Esophagus squamous epithelium (tissue), 5 donors: ENCODE data around the gene CACNA1I. TPM values are rescaled to one million over a fixed set of nuclear protein-coding genes. Genes with fewer than 3 reads are reported as not detected.
A peak's percentile ranks its signal among the peaks of the same experiment; 100 is the strongest.

Source experiments
- DNase-seq: peaks from one replicate; lab custom pipeline; 2025; lab: John Stamatoyannopoulos, UW
- H3K27ac ChIP-seq, 4 donors: fragments of 200-600 bp; sonication (generic); one replicate each; pipeline ENCODE4 v1.5.1; 2016 to 2019; ENCODE audit warnings: mild to moderate bottlenecking in 1 of 4
- H3K27me3 ChIP-seq, 4 donors: fragments of 200-600 bp; sonication (generic); 1 replicate in 3 of 4; 2 replicates in 1 of 4; pipeline versions ENCODE4 v1.5.1 to v1.6.0; 2017 to 2021; ENCODE audit warnings: antibody characterized with exemption in 1 of 4
- H3K36me3 ChIP-seq, 3 donors: fragments of 200-600 bp; sonication (generic); one replicate each; pipeline ENCODE4 v1.5.1; 2016 to 2019
- H3K4me1 ChIP-seq, 3 donors: fragments of 200-600 bp; sonication (generic); one replicate each; pipeline ENCODE4 v1.5.1; 2017 to 2019
- H3K4me3 ChIP-seq, 4 donors: fragments of 200-600 bp; sonication (generic); 1 replicate in 3 of 4; 2 replicates in 1 of 4; pipeline ENCODE4 v1.5.1; 2016 to 2019; ENCODE audit warnings: mild to moderate bottlenecking in 2 of 4, moderate library complexity in 1 of 4
- H3K9me3 ChIP-seq, 3 donors: fragments of 200-600 bp; sonication (generic); one replicate each; pipeline ENCODE4 v1.5.1; 2016 to 2019
- POLR2A ChIP-seq, 4 donors: fragments of 450-650 bp; IDR thresholded peaks; one replicate each; pipeline ENCODE4 v1.6.1; 2017; ENCODE audit warnings: antibody characterized with exemption in 4 of 4, mild to moderate bottlenecking in 4 of 4, moderate library complexity in 3 of 4
- WGBS, 2 donors: methylation state at CpG; one replicate each; pipeline ENCODE4 v1.1.5; 2018; 5-methylcytosine and 5-hydroxymethylcytosine counted together
- intact Hi-C: fragments of 100-400 bp; cut with DNase I; formaldehyde crosslinking; loops from one replicate; pipeline ENCODE4 v1.15.0; 2022
- total RNA-seq, 4 donors: library from RNA; depleted of rRNA; stranded (reverse); fragments of >200 nt; gene quantifications; one replicate each; pipeline ENCODE4 v1.1.0, GENCODE V29; 2016
- TF ChIP-seq, protein P1 (sequence below), 6 experiments: fragments of 450-650 bp in 4 of 6; fragments of 200-600 bp in 2 of 6; sonication (generic) in 2 of 6; IDR thresholded peaks; one replicate each; pipeline ENCODE4 v1.5.1; 2016 to 2019; ENCODE audit warnings: antibody characterized with exemption in 6 of 6, mild to moderate bottlenecking in 4 of 6, moderate library complexity in 4 of 6
- donor health status: DM: yes; HTN: yes; CAD: no.

CACNA1I gene
- total RNA-seq, 4 donors from 2014 or later = 0.12 to 0.38 (median 0.20) TPM

DNA sequence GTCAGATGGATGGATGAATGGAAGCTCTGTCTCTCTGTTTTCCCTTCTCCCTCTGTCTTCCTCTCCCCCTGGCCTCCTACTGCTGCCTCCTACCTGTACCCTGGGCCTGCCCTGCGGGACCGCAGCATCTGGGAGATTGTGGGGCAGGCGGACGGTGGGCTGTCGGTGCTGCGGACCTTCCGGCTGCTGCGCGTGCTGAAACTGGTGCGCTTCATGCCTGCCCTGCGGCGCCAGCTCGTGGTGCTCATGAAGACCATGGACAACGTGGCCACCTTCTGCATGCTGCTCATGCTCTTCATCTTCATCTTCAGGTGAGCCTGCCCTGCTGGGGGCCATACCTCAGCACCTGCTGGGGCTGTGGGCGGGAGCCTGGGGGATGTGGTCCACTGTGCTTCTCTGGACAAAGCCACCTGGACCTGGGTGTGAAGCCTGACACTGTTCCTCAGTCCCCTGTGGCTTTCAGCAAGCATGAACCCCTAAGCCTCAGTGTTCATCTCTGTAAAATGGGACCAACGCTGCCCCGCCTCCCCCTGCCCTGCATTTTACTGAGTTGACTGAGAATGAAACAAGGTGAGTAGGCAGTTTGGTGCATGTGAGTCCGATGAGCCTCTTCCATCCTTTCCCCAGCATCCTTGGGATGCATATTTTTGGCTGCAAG, 88.4 kb downstream of the CACNA1I start:
- Histone ChIP-seq H3K4me3 (no peak overlapping the region), H3K27ac (no peak overlapping the region), H3K27me3 (peaks cover 4 to 97% (median 9%) of the 10 kb centered on the region in 4 donors), H3K4me1 (peaks cover 7 to 17% (median 10%) of the 10 kb centered on the region in 3 donors), H3K9me3 (no peaks in the 10 kb centered on the region), H3K36me3 (no peaks in the 10 kb centered on the region)
- no peak for TF ChIP-seq POLR2A (IDR thresholded peaks at IDR 0.05)
- TF ChIP-seq, protein P1, sequence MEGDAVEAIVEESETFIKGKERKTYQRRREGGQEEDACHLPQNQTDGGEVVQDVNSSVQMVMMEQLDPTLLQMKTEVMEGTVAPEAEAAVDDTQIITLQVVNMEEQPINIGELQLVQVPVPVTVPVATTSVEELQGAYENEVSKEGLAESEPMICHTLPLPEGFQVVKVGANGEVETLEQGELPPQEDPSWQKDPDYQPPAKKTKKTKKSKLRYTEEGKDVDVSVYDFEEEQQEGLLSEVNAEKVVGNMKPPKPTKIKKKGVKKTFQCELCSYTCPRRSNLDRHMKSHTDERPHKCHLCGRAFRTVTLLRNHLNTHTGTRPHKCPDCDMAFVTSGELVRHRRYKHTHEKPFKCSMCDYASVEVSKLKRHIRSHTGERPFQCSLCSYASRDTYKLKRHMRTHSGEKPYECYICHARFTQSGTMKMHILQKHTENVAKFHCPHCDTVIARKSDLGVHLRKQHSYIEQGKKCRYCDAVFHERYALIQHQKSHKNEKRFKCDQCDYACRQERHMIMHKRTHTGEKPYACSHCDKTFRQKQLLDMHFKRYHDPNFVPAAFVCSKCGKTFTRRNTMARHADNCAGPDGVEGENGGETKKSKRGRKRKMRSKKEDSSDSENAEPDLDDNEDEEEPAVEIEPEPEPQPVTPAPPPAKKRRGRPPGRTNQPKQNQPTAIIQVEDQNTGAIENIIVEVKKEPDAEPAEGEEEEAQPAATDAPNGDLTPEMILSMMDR (IDR thresholded peaks at IDR 0.05) = no peak
- intact Hi-C loops = no loop called here
- DNase-seq = no peak
- 89 to 91% methylated on average over 8 to 12 of the region's 18 CpGs for WGBS, 2 donors

- intact Hi-C loops = no loop called here
- DNase-seq = no peak
- H3K27me3 ChIP-seq = peaks cover 4 to 99% (median 9%) of the 10 kb centered on the region in 4 donors
- no peaks in the 10 kb centered on the region for H3K36me3 ChIP-seq
- H3K9me3 ChIP-seq = no peaks in the 10 kb centered on the region
- peaks cover 7 to 28% (median 10%) of the 10 kb centered on the region in 3 donors for H3K4me1 ChIP-seq
- peak overlapping the region in 2 of 4 donors; percentile 30 to 55 for H3K4me3 ChIP-seq
- 40% methylated on average over 1 of the region's 1 CpG; no CpG with 5 or more reads in 1 of the 2 donors for WGBS, 2 donors
- H3K27ac ChIP-seq = no peak overlapping the region
- no peak for TF ChIP-seq POLR2A (IDR thresholded peaks at IDR 0.05)
- TF ChIP-seq, protein P1 (IDR thresholded peaks at IDR 0.05) = no peak
Observed at GRCh38 chr22:39661501-39661841, 90.9 kb downstream of the CACNA1I start.

- WGBS, 2 donors = 0% methylated on average over 5 of the region's 77 CpGs; no CpG with 5 or more reads in 1 of the 2 donors
- Histone ChIP-seq H3K36me3 (no peaks in the 10 kb centered on the region), H3K4me3 (peak overlapping the region; percentile 0 to 55 (median 16)), H3K9me3 (no peaks in the 10 kb centered on the region), H3K27me3 (peaks cover 4 to 99% (median 9%) of the 10 kb centered on the region in 4 donors), H3K27ac (no peak overlapping the region), H3K4me1 (peaks cover 7 to 28% (median 10%) of the 10 kb centered on the region in 3 donors)
- no peak for DNase-seq
- TF ChIP-seq POLR2A (IDR thresholded peaks at IDR 0.05) = no peak
- TF ChIP-seq, protein P1 (IDR thresholded peaks at IDR 0.05) = no peak
- intact Hi-C loops = no loop called here
Observed at GRCh38 chr22:39661842-39662685, 91.5 kb downstream of the CACNA1I start.

GRCh38 chr22:39662686-39663052, 92.1 kb downstream of the CACNA1I start:
- WGBS, 2 donors = 0% methylated on average over 1 of the region's 26 CpGs; no CpG with 5 or more reads in 1 of the 2 donors
- TF ChIP-seq, protein P1 (IDR thresholded peaks at IDR 0.05) = no peak
- TF ChIP-seq POLR2A (IDR thresholded peaks at IDR 0.05) = no peak
- Histone ChIP-seq H3K4me1 (peaks cover 7 to 28% (median 10%) of the 10 kb centered on the region in 3 donors), H3K4me3 (peak overlapping the region in 2 of 4 donors; percentile 0 to 55), H3K9me3 (no peaks in the 10 kb centered on the region), H3K27me3 (peaks cover 4 to 96% (median 9%) of the 10 kb centered on the region in 4 donors), H3K27ac (no peak overlapping the region), H3K36me3 (no peaks in the 10 kb centered on the region)
- intact Hi-C loops = no loop called here
- no peak for DNase-seq

GRCh38 chr22:39663751-39664150, 93.2 kb downstream of the CACNA1I start:
- no peaks in the 10 kb centered on the region for H3K9me3 ChIP-seq
- H3K4me1 ChIP-seq = peaks cover 7 to 28% (median 10%) of the 10 kb centered on the region in 3 donors
- no peak overlapping the region for H3K27ac ChIP-seq
- no peak for TF ChIP-seq POLR2A (IDR thresholded peaks at IDR 0.05)
- TF ChIP-seq, protein P1 (IDR thresholded peaks at IDR 0.05) = no peak
- peaks cover 4 to 94% (median 9%) of the 10 kb centered on the region in 4 donors for H3K27me3 ChIP-seq
- no peak overlapping the region for H3K4me3 ChIP-seq
- intact Hi-C loops = no loop called here
- WGBS, 2 donors = 62% methylated on average over 11 of the region's 22 CpGs; no CpG with 5 or more reads in 1 of the 2 donors
- no peak for DNase-seq
- H3K36me3 ChIP-seq = no peaks in the 10 kb centered on the region
